GM23338 (cell line): ENCODE results near the gene FANK1. TPM values are rescaled to one million over a fixed set of nuclear protein-coding genes. Genes with fewer than 3 reads are reported as not detected.

ENCODE experiments used
- ATAC-seq: fragments of 200-7000 bp; cut with Tn5 transposase; 3 replicates; pipeline ENCODE4 v1.9.1; 2020
- DNase-seq: peaks from one replicate; pipeline ENCODE4 v3.0.0-alpha.2; 2015; ENCODE audit warnings: low spot score
- H2AFZ ChIP-seq: fragments of 200-600 bp; sonication (generic); 2 replicates; pipeline ENCODE4 v1.8.0; 2016; ENCODE audit warnings: antibody characterized with exemption, mild to moderate bottlenecking, moderate library complexity
- H3F3A ChIP-seq: fragments of 200-600 bp; sonication (generic); replicated peaks from 2 replicates; pipeline ENCODE4 v1.8.0; 2017; ENCODE audit warnings: antibody characterized with exemption, mixed run types, low read depth
- H3K27ac ChIP-seq: fragments of 200-600 bp; sonication (generic); 2 replicates; pipeline ENCODE4 v1.6.1; 2016; ENCODE audit warnings: low read depth
- H3K27me3 ChIP-seq: fragments of 200-600 bp; sonication (generic); 2 replicates; pipeline ENCODE4 v1.8.0; 2016; ENCODE audit warnings: mild to moderate bottlenecking, mixed run types, moderate library complexity; ENCODE audit not compliant: insufficient read depth
- H3K36me3 ChIP-seq: fragments of 200-600 bp; sonication (generic); 2 replicates; pipeline ENCODE4 v1.8.0; 2016; ENCODE audit warnings: mild to moderate bottlenecking; ENCODE audit not compliant: insufficient read depth
- H3K4me1 ChIP-seq: fragments of 200-600 bp; sonication (generic); 2 replicates; pipeline ENCODE4 v1.8.0; 2016; ENCODE audit warnings: mild to moderate bottlenecking, moderate library complexity; ENCODE audit not compliant: insufficient read depth
- H3K4me2 ChIP-seq: fragments of 200-600 bp; sonication (generic); 2 replicates; pipeline ENCODE4 v1.7.1; 2017; ENCODE audit warnings: mixed run types
- H3K4me3 ChIP-seq: fragments of 200-600 bp; sonication (generic); 2 replicates; pipeline ENCODE4 v1.6.1; 2016; ENCODE audit warnings: mixed run types
- H3K79me2 ChIP-seq: fragments of 200-600 bp; sonication (generic); replicated peaks from 2 replicates; pipeline ENCODE4 v1.8.0; 2017; ENCODE audit warnings: mild to moderate bottlenecking; ENCODE audit not compliant: insufficient read depth
- H3K9me2 ChIP-seq: fragments of 200-600 bp; sonication (generic); 2 replicates; pipeline ENCODE4 v1.8.0; 2017; ENCODE audit not compliant: insufficient read depth
- H4K20me1 ChIP-seq: fragments of 200-600 bp; sonication (generic); replicated peaks from 2 replicates; pipeline ENCODE4 v1.8.0; 2017; ENCODE audit warnings: mild to moderate bottlenecking; ENCODE audit not compliant: insufficient read depth
- H3K27ac Mint-ChIP-seq: 2 replicates; pipeline ENCODE4 v1.8.0; 2020; ENCODE audit warnings: inconsistent platforms, mild to moderate bottlenecking, moderate library complexity, mixed read lengths
- H3K27me3 Mint-ChIP-seq: 3 replicates; pipeline ENCODE4 v1.8.0; 2022; ENCODE audit warnings: low read depth, mild to moderate bottlenecking, moderate library complexity, mixed read lengths, inconsistent platforms; ENCODE audit not compliant: insufficient read depth, poor library complexity
- H3K36me3 Mint-ChIP-seq: 3 replicates; pipeline ENCODE4 v1.8.0; 2021; ENCODE audit warnings: low read depth, mild to moderate bottlenecking, inconsistent platforms, moderate library complexity, mixed read lengths
- H3K4me1 Mint-ChIP-seq: 3 replicates; pipeline ENCODE4 v1.8.0; 2020; ENCODE audit warnings: mild to moderate bottlenecking, inconsistent platforms, mixed read lengths
- H3K4me3 Mint-ChIP-seq: 3 replicates; pipeline ENCODE4 v1.8.0; 2021; ENCODE audit warnings: moderate library complexity, mild to moderate bottlenecking, inconsistent platforms, mixed read lengths
- H3K9me3 Mint-ChIP-seq: 3 replicates; pipeline ENCODE4 v1.8.0; 2020; ENCODE audit warnings: moderate library complexity, mild to moderate bottlenecking, inconsistent platforms, mixed read lengths
- CTCF ChIP-seq, 2 experiments: fragments of 200-600 bp in 1 of 2; sonication (generic) in 1 of 2; conservative IDR thresholded peaks; 2 replicates each; pipeline versions ENCODE4 v1.5.1 to v1.6.1; 2016 to 2017; ENCODE audit warnings: antibody characterized with exemption in 2 of 2, low read depth in 2 of 2, mild to moderate bottlenecking in 2 of 2, moderate library complexity in 1 of 2
- ETS1 ChIP-seq: IDR thresholded peaks from 2 replicates; pipeline ENCODE4 v1.6.1; 2016; ENCODE audit warnings: antibody characterized with exemption
- EZH2 ChIP-seq: fragments of 200-600 bp; sonication (generic); IDR thresholded peaks from one replicate; pipeline ENCODE4 v1.8.0; 2017; ENCODE audit warnings: antibody characterized with exemption, mild to moderate bottlenecking, low read depth; ENCODE audit not compliant: unreplicated experiment
- EZH2phosphoT487 ChIP-seq: fragments of 200-600 bp; sonication (generic); IDR thresholded peaks from one replicate; pipeline ENCODE4 v1.8.1; 2018; ENCODE audit warnings: antibody characterized with exemption; ENCODE audit not compliant: unreplicated experiment
- JUNB ChIP-seq: IDR thresholded peaks from one replicate; pipeline ENCODE4 v1.6.1; 2016; ENCODE audit warnings: antibody characterized with exemption; ENCODE audit not compliant: unreplicated experiment
- POLR2AphosphoS5 ChIP-seq: IDR thresholded peaks from 2 replicates; pipeline ENCODE4 v1.6.1; 2016; ENCODE audit warnings: antibody characterized with exemption, low read depth
- REST ChIP-seq: IDR thresholded peaks from one replicate; pipeline ENCODE4 v1.6.1; 2018; ENCODE audit warnings: antibody characterized with exemption; ENCODE audit not compliant: unreplicated experiment
- STAT1 ChIP-seq: IDR thresholded peaks from one replicate; pipeline ENCODE4 v1.6.1; 2016; ENCODE audit warnings: antibody characterized with exemption; ENCODE audit not compliant: unreplicated experiment
- ZNF114 ChIP-seq: fragments of 250-450 bp; sonication (Bioruptor Pico); IDR thresholded peaks from 2 replicates; pipeline ENCODE4 v1.5.0; 2020; ENCODE audit warnings: mild to moderate bottlenecking, moderate library complexity
- ZNF331 ChIP-seq: fragments of 250-450 bp; sonication (Bioruptor Pico); IDR thresholded peaks from 2 replicates; pipeline ENCODE4 v1.5.0; 2020; ENCODE audit warnings: low read depth, mild to moderate bottlenecking, moderate library complexity
- polyA plus RNA-seq: library from polyadenylated mRNA; unstranded; fragments of >200 nt; fragmentation: Nextera tagmentation; extraction: Ambion mirVana; gene quantifications from 2 replicates; pipeline ENCODE4 v1.2.1, GENCODE V29; 2016
- total RNA-seq: library from RNA; depleted of rRNA; stranded (reverse); fragments of >200 nt; shearing (Covaris generic); gene quantifications from 2 replicates; pipeline ENCODE4 v1.2.3, GENCODE V29; 2014

FANK1 gene
- total and polyA plus RNA-seq, 2 experiments from 2014 or later = 0.37 to 0.69 TPM

- no peak for TF ChIP-seq CTCF (conservative IDR thresholded peaks at IDR 0.05; ENCODE audit: low read depth in 2 of 2)
- TF ChIP-seq JUNB = no peak
- no peak for TF ChIP-seq EZH2phosphoT487
These were observed 29.0 kb downstream of the FANK1 start (continued) for GRCh38 chr10:125925262-125925834.

- Histone ChIP-seq H2AFZ (no peak overlapping the region), H3K9me2 (no peaks in the 10 kb centered on the region), H4K20me1 (no peaks in the 10 kb centered on the region), H3K79me2 (no peaks in the 10 kb centered on the region), H3K4me3 (no peak overlapping the region), H3F3A (no peaks in the 10 kb centered on the region), H3K36me3 (no peaks in the 10 kb centered on the region), H3K27ac (no peak overlapping the region), H3K4me2 (no peak overlapping the region), H3K27me3 (no peaks in the 10 kb centered on the region), H3K4me1 (no peaks in the 10 kb centered on the region)
- no peaks in the 10 kb centered on the region for H3K27me3 Mint-ChIP-seq
- H3K4me3 Mint-ChIP-seq = no peak overlapping the region
- no peaks in the 10 kb centered on the region for H3K36me3 Mint-ChIP-seq
- peaks cover 6% of the 10 kb centered on the region; the same call in 2 of the 3 replicates for H3K9me3 Mint-ChIP-seq
- no peak for ATAC-seq
- DNase-seq = no peak
- no peaks in the 10 kb centered on the region for H3K4me1 Mint-ChIP-seq
- H3K27ac Mint-ChIP-seq = no peak overlapping the region
- TF ChIP-seq STAT1 = no peak
- TF ChIP-seq EZH2 = no peak
- TF ChIP-seq CTCF (conservative IDR thresholded peaks at IDR 0.05; ENCODE audit: low read depth in 2 of 2) = no peak
- no peak for TF ChIP-seq ETS1
- no peak for TF ChIP-seq EZH2phosphoT487
- TF ChIP-seq ZNF114 = no peak
- TF ChIP-seq POLR2AphosphoS5 = no peak
- TF ChIP-seq JUNB = no peak
- TF ChIP-seq ZNF331 (CRISPR knock-in tag) = no peak
- TF ChIP-seq REST = no peak
These were observed 29.9 kb downstream of the FANK1 start for GRCh38 chr10:125926247-125926646.
